ENCODE results near the gene RGS17. TPM values are rescaled to one million over a fixed set of nuclear protein-coding genes. Genes with fewer than 3 reads are reported as not detected.
"Not testable (repeated sequence)": the region's sequence is repeated elsewhere in the genome, so short reads cannot be mapped to it uniquely, and the experiment has no call there.

RGS17 gene
- total RNA-seq, 4 donors from 2014 or later: 1.2 to 18.6 (median 3.4) TPM

DNA sequence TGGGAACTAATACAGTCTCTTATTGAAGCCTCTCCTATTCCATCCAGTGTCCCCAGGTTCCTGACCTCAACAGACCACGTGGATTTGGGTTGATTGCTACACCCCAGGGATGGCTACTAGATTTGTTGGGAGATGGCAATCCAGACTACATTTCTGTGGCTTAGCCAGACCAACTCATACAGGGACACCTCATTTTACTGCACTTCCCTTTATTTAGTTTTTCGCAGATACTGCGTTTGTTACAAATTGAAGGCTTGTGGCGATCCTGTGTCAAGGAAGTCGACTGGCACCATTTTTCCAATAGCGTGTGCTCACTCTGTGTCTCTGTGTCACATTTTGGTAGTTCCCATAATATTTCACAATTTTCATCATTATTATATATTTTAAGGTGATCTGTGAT lies 118.2 kb downstream of the RGS17 start:
- no peaks in the 10 kb centered on the region for H3K27me3 ChIP-seq
- no peaks in the 10 kb centered on the region for H3K9me3 ChIP-seq
- intact Hi-C loops (cut with DNase I): no loop called here
- H3K36me3 ChIP-seq: no peaks in the 10 kb centered on the region
- DNase-seq: no peak
- WGBS, 2 donors: 91 to 92% methylated on average over 6 of the region's 6 CpGs
- no peak overlapping the region for H3K27ac ChIP-seq
- no peak overlapping the region for H3K4me3 ChIP-seq (replicated peaks in 1 of 3)
- no peaks in the 10 kb centered on the region for H3K4me1 ChIP-seq
- TF ChIP-seq, protein P1, sequence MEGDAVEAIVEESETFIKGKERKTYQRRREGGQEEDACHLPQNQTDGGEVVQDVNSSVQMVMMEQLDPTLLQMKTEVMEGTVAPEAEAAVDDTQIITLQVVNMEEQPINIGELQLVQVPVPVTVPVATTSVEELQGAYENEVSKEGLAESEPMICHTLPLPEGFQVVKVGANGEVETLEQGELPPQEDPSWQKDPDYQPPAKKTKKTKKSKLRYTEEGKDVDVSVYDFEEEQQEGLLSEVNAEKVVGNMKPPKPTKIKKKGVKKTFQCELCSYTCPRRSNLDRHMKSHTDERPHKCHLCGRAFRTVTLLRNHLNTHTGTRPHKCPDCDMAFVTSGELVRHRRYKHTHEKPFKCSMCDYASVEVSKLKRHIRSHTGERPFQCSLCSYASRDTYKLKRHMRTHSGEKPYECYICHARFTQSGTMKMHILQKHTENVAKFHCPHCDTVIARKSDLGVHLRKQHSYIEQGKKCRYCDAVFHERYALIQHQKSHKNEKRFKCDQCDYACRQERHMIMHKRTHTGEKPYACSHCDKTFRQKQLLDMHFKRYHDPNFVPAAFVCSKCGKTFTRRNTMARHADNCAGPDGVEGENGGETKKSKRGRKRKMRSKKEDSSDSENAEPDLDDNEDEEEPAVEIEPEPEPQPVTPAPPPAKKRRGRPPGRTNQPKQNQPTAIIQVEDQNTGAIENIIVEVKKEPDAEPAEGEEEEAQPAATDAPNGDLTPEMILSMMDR (IDR thresholded peaks at IDR 0.05): no peak
- no peak for TF ChIP-seq POLR2A (IDR thresholded peaks at IDR 0.05)

DNA sequence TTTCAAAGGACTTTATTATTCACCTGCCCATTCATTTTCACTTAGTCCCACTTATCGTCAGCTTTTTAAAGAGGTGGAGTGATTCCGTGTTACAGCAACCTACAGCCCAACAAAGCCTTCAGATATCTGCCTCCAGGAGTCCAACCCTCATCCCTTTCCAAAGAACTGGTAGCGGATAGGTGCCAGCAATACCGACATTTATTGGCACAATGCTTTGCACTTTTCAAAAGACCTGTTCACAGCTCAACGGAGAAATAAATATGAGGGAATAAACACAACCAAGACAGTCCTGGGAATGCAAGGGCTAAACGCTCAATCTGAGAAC lies 127.8 kb downstream of the RGS17 start:
- TF ChIP-seq, protein P1 (IDR thresholded peaks at IDR 0.05): no peak
- no peak for TF ChIP-seq POLR2A (IDR thresholded peaks at IDR 0.05)
- Histone ChIP-seq H3K27me3 (no peaks in the 10 kb centered on the region), H3K9me3 (no peaks in the 10 kb centered on the region), H3K27ac (peak overlapping the region; percentile 71 to 81 (median 72)), H3K4me1 (peaks cover 11 to 12% of the 10 kb centered on the region in 2 donors), H3K4me3 (replicated peaks in 1 of 3) (peak overlapping the region; percentile 59 to 88 (median 61)), H3K36me3 (no peaks in the 10 kb centered on the region)
- DNase-seq: peak in 1 of 2 donors; percentile 2
- WGBS, 2 donors: 3 to 4% methylated on average over 6 of the region's 6 CpGs
- intact Hi-C loops (cut with DNase I): no loop called here

DNA sequence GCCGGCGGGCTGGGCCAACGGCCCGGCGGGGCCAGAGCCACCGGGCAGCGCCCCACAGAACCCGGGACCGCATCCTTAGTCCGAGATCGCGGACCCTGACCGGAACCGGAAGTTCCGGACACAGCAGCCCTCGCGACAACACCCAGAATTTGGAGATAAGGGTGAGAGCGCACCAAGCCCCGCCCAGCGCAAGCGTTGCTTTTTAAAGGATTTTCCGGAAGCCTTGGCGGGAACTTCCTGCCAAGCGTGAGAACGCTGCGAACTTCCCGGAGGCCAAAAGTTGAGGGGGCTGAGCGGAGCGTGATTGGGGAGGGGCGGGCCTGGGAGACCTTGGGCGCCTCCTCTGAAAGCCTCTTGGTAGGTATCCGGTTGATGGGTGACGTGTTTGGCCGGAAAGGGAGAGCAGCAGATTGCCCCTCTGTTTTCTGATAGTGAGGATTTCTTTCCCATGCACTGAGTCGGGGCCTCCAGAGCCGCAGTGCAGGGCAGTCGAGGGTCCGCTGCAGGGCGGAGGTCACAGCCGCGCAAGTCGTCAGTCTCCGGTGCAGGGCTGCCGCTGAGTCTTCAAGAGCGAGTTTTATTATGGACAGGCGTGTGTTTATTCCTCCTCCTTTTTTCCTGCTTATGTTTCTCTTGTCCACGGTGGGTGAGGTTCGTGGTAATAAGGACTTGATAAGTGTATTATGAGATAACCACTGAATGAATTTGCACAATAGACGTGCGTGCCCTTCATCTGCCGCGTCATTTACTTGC lies 128.3 kb downstream of the RGS17 start, which contains the start of gene MTRF1L:
TSS of gene MTRF1L (minus strand) at position 97 of the 753 bp plus-strand sequence. CDS start at position 73, 24 bp downstream.
- peak in 1 of 2 donors; percentile 73 for TF ChIP-seq POLR2A (IDR thresholded peaks at IDR 0.05)
- TF ChIP-seq, protein P1 (IDR thresholded peaks at IDR 0.05): peak in 1 of 6 experiments; percentile 1
- Histone ChIP-seq H3K4me3 (replicated peaks in 1 of 3) (peak within 1 kb of the TSS; percentile 59 to 88 (median 61)), H3K36me3 (no peaks in the 10 kb centered on the region), H3K4me1 (peaks cover 11 to 12% of the 10 kb centered on the region in 2 donors), H3K27me3 (no peaks in the 10 kb centered on the region), H3K27ac (peak within 1 kb of the TSS; percentile 71 to 81 (median 72)), H3K9me3 (no peaks in the 10 kb centered on the region)
- intact Hi-C loops (cut with DNase I): no loop called here
- DNase-seq: peak; percentile 95
- 0 to 1% methylated on average over 31 to 38 of the region's 52 CpGs for WGBS, 2 donors

DNA sequence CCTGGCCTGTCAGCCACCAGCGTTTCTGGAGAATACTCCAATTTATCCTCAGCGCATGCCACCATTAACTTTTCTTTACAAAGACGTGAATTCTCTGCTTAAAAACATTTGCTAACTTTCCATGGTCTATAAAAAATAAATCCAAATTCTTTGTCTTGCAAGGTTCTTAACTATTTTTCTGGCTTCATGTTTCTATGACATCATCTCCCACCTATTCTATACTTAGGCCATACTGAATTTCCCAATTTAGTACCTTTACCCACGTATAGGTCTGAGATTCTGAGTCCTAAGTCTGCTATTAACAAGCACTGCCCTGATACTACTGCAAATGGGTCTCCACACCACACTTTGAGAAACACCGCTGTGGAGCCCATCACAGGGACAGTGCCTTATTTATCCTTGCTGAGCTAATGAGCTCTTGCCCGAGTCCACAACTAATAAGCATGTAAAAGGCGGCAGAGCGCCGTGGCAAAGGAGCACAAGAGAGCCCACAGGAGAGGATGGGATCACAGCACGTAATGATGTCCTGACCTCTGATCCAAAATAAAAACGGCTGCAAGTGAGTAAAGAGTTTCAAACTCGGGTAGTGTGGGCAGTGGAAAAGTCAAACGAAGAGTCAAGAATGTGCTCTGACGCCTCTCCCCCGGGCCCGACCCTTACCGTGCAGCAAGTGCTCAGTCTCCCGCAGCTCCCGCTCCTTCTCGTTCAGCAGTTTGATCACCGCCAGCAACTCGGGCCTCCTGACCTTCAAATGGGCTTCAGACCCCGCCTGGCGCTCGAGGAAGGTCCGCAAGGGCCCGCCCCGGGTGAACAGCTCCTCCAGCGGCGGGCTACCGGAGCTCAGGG lies 129.1 kb downstream of the RGS17 start:
- no peaks in the 10 kb centered on the region for H3K36me3 ChIP-seq
- H3K27ac ChIP-seq: peak overlapping the region; percentile 70 to 81 (median 72)
- peaks cover 11 to 12% of the 10 kb centered on the region in 2 donors for H3K4me1 ChIP-seq
- peak overlapping the region; percentile 59 to 88 (median 61) for H3K4me3 ChIP-seq (replicated peaks in 1 of 3)
- intact Hi-C loops (cut with DNase I): no loop called here
- 4 to 5% methylated on average over 17 to 20 of the region's 31 CpGs for WGBS, 2 donors
- DNase-seq: no peak
- TF ChIP-seq, protein P1 (IDR thresholded peaks at IDR 0.05): peak in 1 of 6 experiments; percentile 3
- no peak for TF ChIP-seq POLR2A (IDR thresholded peaks at IDR 0.05)
- H3K27me3 ChIP-seq: no peaks in the 10 kb centered on the region
- H3K9me3 ChIP-seq: no peaks in the 10 kb centered on the region

DNA sequence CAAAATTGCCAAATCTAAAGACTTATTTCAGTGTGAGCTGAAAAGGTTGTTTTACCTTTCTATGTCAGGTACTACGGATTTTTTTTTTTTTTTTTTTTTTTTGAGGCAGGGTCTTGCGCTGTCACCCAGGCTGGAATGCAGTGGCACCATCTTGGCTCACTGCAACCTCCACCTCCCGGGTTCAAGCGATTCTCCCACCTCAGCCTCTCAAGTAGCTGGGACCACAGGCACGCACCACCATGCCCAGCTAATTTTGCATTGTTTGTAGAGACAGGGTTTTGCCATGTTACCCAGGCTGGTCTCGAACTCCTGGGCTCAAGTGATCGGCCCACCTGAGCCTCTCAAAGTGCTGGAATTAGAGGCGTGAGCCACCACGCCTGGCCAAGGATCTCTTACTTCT lies 130.3 kb downstream of the RGS17 start:
- H3K27ac ChIP-seq; intact Hi-C loops (cut with DNase I); H3K27me3 ChIP-seq; H3K36me3 ChIP-seq; DNase-seq; H3K9me3 ChIP-seq; H3K4me3 ChIP-seq (replicated peaks in 1 of 3): not testable (repeated sequence)
- WGBS, 2 donors: 95 to 97% methylated on average over 9 of the region's 9 CpGs
- H3K4me1 ChIP-seq: peaks cover 11 to 12% of the 10 kb centered on the region in 2 donors

Data from thyroid gland (tissue), 4 donors.